HEK293 (cell line): ENCODE measurements around the gene TAF10.

Source experiments
- YY1 ChIP-seq: fragments of 450-650 bp; formaldehyde crosslinking; IDR thresholded peaks from 2 replicates; pipeline ENCODE4 v1.5.1; 2018; ENCODE audit warnings: missing biosample characterization, missing genetic modification characterization
- ZBTB8A ChIP-seq: fragments of 450-650 bp; formaldehyde crosslinking; IDR thresholded peaks from 2 replicates; pipeline ENCODE4 v1.5.1; 2016; ENCODE audit warnings: missing biosample characterization, missing genetic modification characterization
- ZNF175 ChIP-seq: fragments of 450-650 bp; formaldehyde crosslinking; IDR thresholded peaks from 2 replicates; pipeline ENCODE4 v1.5.1; 2016; ENCODE audit warnings: missing biosample characterization, missing genetic modification characterization
- ZNF274 ChIP-seq, 2 experiments: fragments of 200-500 bp in 1 of 2; fragments of 450-650 bp in 1 of 2; sonication (Bioruptor generic) in 1 of 2; formaldehyde crosslinking in 1 of 2; IDR thresholded peaks; 2 replicates each; pipeline versions ENCODE4 v1.5.1 to v1.6.1; 2014 to 2016; ENCODE audit warnings: borderline replicate concordance in 1 of 2, inconsistent platforms in 1 of 2, low read length in 1 of 2, missing biosample characterization in 1 of 2, missing genetic modification characterization in 1 of 2
- ZNF302 ChIP-seq: fragments of 450-650 bp; formaldehyde crosslinking; IDR thresholded peaks from 2 replicates; pipeline ENCODE4 v1.5.1; 2016; ENCODE audit warnings: missing biosample characterization, missing genetic modification characterization, low read depth
- ZNF350 ChIP-seq: fragments of 450-650 bp; formaldehyde crosslinking; IDR thresholded peaks from 2 replicates; pipeline ENCODE4 v1.5.0; 2017; ENCODE audit warnings: missing biosample characterization, mild to moderate bottlenecking, missing genetic modification characterization
- ZNF449 ChIP-seq: fragments of 450-650 bp; formaldehyde crosslinking; IDR thresholded peaks from 2 replicates; pipeline ENCODE4 v1.5.1; 2017; ENCODE audit warnings: missing biosample characterization, mild to moderate bottlenecking, missing genetic modification characterization, moderate library complexity
- ZNF510 ChIP-seq: fragments of 450-650 bp; formaldehyde crosslinking; IDR thresholded peaks from 2 replicates; pipeline ENCODE4 v1.5.1; 2018; ENCODE audit warnings: mild to moderate bottlenecking, missing genetic modification characterization, missing biosample characterization; ENCODE audit not compliant: insufficient replicate concordance
- ZNF544 ChIP-seq: fragments of 450-650 bp; formaldehyde crosslinking; IDR thresholded peaks from 2 replicates; pipeline ENCODE4 v1.5.0; 2017; ENCODE audit warnings: missing biosample characterization, missing genetic modification characterization
- ZNF670 ChIP-seq: fragments of 450-650 bp; formaldehyde crosslinking; IDR thresholded peaks from 2 replicates; pipeline ENCODE4 v1.5.1; 2016; ENCODE audit warnings: missing biosample characterization, missing genetic modification characterization, low read depth
- TF ChIP-seq, protein P1 (sequence below): fragments of 450-650 bp; formaldehyde crosslinking; IDR thresholded peaks from 2 replicates; pipeline ENCODE4 v1.5.1; 2016; ENCODE audit warnings: missing biosample characterization, missing genetic modification characterization

- TF ChIP-seq, protein P1, sequence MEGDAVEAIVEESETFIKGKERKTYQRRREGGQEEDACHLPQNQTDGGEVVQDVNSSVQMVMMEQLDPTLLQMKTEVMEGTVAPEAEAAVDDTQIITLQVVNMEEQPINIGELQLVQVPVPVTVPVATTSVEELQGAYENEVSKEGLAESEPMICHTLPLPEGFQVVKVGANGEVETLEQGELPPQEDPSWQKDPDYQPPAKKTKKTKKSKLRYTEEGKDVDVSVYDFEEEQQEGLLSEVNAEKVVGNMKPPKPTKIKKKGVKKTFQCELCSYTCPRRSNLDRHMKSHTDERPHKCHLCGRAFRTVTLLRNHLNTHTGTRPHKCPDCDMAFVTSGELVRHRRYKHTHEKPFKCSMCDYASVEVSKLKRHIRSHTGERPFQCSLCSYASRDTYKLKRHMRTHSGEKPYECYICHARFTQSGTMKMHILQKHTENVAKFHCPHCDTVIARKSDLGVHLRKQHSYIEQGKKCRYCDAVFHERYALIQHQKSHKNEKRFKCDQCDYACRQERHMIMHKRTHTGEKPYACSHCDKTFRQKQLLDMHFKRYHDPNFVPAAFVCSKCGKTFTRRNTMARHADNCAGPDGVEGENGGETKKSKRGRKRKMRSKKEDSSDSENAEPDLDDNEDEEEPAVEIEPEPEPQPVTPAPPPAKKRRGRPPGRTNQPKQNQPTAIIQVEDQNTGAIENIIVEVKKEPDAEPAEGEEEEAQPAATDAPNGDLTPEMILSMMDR (tag by site-specific recombination): no peak
- TF ChIP-seq ZNF175: no peak
- TF ChIP-seq ZNF350 (tag by site-specific recombination): no peak
- no peak for TF ChIP-seq ZNF449 (tag by site-specific recombination)
- TF ChIP-seq ZNF302 (tag by site-specific recombination): no peak
- TF ChIP-seq ZNF274 (IDR thresholded peaks at IDR 0.05; ENCODE audit: low read length): no peak
- TF ChIP-seq ZNF274 (tag by site-specific recombination; IDR thresholded peaks at IDR 0.05; ENCODE audit: borderline replicate concordance): no peak
- TF ChIP-seq ZNF544 (tag by site-specific recombination): no peak
- no peak for TF ChIP-seq ZBTB8A (tag by site-specific recombination)
- TF ChIP-seq ZNF670 (tag by site-specific recombination): no peak
- TF ChIP-seq ZNF510 (tag by site-specific recombination): no peak
- TF ChIP-seq YY1 (tag by site-specific recombination): no peak
These were observed 38.1 kb upstream of the TAF10 start for GRCh38 chr11:6650104-6650503.
